ENCODE measurements around the gene ANKLE1. TPM values are rescaled to one million over a fixed set of nuclear protein-coding genes. Genes with fewer than 3 reads are reported as not detected.

Gene ANKLE1
- polyA plus RNA-seq (0.30 to 0.41 TPM (median 0.39 TPM) in 3 replicates), polyA minus RNA-seq (0.16 to 0.89 TPM (median 0.67 TPM) in 3 replicates)
- 0.14 TPM for polyA plus RNA-seq (2011; ENCODE audit: low read depth)
- 0.16 TPM in 2 replicates for polyA plus RNA-seq (2011; cell fraction: cytosol; rRNA removed)
- 1.4 and 1.6 TPM in 2 replicates for polyA plus RNA-seq (2011; cell fraction: nucleus; rRNA removed)
- polyA plus RNA-seq (2012; ENCODE audit: low replicate concordance), result 0.26 and 0.32 TPM in 2 replicates
- polyA minus RNA-seq (2011; cell fraction: cytosol; rRNA and poly(A)+ RNA removed), result not detected
- 0.32 and 0.85 TPM in 2 replicates for polyA minus RNA-seq (2011; cell fraction: nucleus; rRNA and poly(A)+ RNA removed)

- H3K9me1 ChIP-seq (ENCODE audit: control insufficient read depth, extremely low read depth, insufficient read depth, low read length), result no peaks in the 10 kb centered on the region
- H3K79me2 ChIP-seq (ENCODE audit: control insufficient read depth, insufficient read depth, low read length), result no peaks in the 10 kb centered on the region
- dilution Hi-C loops (cut with MboI; ENCODE audit: extremely low pct_ligation_motif_present, low sequenced_read_pairs), result no loop called here
- H3K27ac ChIP-seq (ENCODE audit: control insufficient read depth, insufficient read depth, low read length), result no peak within 1 kb of the TSS
- H3K36me3 ChIP-seq (ENCODE audit: control insufficient read depth in 2 of 2, extremely low read depth in 1 of 2, insufficient read depth in 2 of 2, low read length in 2 of 2), result peaks cover 3 to 10% of the 10 kb centered on the region in 2 experiments
- no peaks in the 10 kb centered on the region for H3K27me3 ChIP-seq (ENCODE audit: control insufficient read depth, extremely low read depth, insufficient read depth, low read length)
- FAIRE-seq (no peak), DNase-seq (ENCODE audit: low read depth, low spot score) (no peak)
- H4K20me1 ChIP-seq (ENCODE audit: control insufficient read depth, extremely low read depth, insufficient read depth, low read length), result no peaks in the 10 kb centered on the region
- peak within 1 kb of the TSS; percentile 28 for H3K9ac ChIP-seq (ENCODE audit: control insufficient read depth, extremely low read depth, insufficient read depth, low read length)
- TF ChIP-seq, protein P1, sequence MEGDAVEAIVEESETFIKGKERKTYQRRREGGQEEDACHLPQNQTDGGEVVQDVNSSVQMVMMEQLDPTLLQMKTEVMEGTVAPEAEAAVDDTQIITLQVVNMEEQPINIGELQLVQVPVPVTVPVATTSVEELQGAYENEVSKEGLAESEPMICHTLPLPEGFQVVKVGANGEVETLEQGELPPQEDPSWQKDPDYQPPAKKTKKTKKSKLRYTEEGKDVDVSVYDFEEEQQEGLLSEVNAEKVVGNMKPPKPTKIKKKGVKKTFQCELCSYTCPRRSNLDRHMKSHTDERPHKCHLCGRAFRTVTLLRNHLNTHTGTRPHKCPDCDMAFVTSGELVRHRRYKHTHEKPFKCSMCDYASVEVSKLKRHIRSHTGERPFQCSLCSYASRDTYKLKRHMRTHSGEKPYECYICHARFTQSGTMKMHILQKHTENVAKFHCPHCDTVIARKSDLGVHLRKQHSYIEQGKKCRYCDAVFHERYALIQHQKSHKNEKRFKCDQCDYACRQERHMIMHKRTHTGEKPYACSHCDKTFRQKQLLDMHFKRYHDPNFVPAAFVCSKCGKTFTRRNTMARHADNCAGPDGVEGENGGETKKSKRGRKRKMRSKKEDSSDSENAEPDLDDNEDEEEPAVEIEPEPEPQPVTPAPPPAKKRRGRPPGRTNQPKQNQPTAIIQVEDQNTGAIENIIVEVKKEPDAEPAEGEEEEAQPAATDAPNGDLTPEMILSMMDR (optimal IDR thresholded peaks at IDR 0.05 in 1 of 3, IDR thresholded peaks at IDR 0.05 in 1 of 3, conservative IDR thresholded peaks at IDR 0.05 in 1 of 3; ENCODE audit: extremely low read depth in 1 of 3, insufficient read depth in 2 of 3, low read length in 3 of 3), result no peak
- no peak for TF ChIP-seq EZH2 (IDR thresholded peaks at IDR 0.05; ENCODE audit: low read length)
- peak within 1 kb of the TSS; percentile 91 for H3K4me2 ChIP-seq (ENCODE audit: control insufficient read depth, extremely low read depth, insufficient read depth, low read depth, low read length)
- peak within 1 kb of the TSS; percentile 9 to 60 (median 44) for H3K4me3 ChIP-seq (ENCODE audit: control insufficient read depth in 2 of 3, extremely low read depth in 1 of 3, insufficient read depth in 2 of 3, low read depth in 1 of 3, low read length in 3 of 3)
- H3K4me1 ChIP-seq (ENCODE audit: control insufficient read depth, extremely low read depth, insufficient read depth, low read length), result peaks cover 6% of the 10 kb centered on the region
- no peaks in the 10 kb centered on the region for H3K9me3 ChIP-seq (ENCODE audit: control insufficient read depth, low read depth, low read length)
- peak within 1 kb of the TSS; percentile 78 for H2AFZ ChIP-seq (ENCODE audit: control insufficient read depth, low read length)
Measured at GRCh38 chr19:17281391-17282304, at the start of gene ANKLE1. Gene ANKLE1 (plus strand): TSS chr19:17281901. CDS start chr19:17281921, 20 bp downstream.

DNA sequence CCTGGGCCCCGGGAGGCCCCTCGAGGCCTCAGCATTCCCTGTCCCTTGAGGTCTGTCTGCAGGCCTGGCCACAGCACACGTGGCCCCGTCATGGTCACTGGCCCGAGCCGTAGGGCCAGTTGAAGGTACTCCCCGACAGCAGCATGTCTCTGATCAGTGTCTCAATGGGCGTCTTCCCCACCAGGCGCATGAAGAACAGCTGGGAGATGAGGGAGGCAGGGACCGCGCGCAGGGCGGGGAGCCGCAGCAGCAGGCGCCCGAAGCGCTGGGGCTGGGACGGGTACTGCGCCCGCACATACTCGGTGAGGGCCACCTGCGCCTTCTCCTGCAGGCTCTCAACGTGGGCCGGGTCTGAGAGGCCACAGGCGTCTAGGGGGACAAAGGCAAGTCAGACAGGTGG lies 49.4 kb upstream of the ANKLE1 start:
- H3K9ac ChIP-seq (ENCODE audit: control insufficient read depth, extremely low read depth, insufficient read depth, low read length), result no peak overlapping the region
- no peaks in the 10 kb centered on the region for H3K27me3 ChIP-seq (ENCODE audit: control insufficient read depth, extremely low read depth, insufficient read depth, low read length)
- no peaks in the 10 kb centered on the region for H3K9me3 ChIP-seq (ENCODE audit: control insufficient read depth, low read depth, low read length)
- H3K4me3 ChIP-seq (ENCODE audit: control insufficient read depth in 2 of 3, extremely low read depth in 1 of 3, insufficient read depth in 2 of 3, low read depth in 1 of 3, low read length in 3 of 3), result no peak overlapping the region
- TF ChIP-seq EZH2 (IDR thresholded peaks at IDR 0.05; ENCODE audit: low read length), result no peak
- TF ChIP-seq, protein P1 (optimal IDR thresholded peaks at IDR 0.05 in 1 of 3, IDR thresholded peaks at IDR 0.05 in 1 of 3, conservative IDR thresholded peaks at IDR 0.05 in 1 of 3; ENCODE audit: extremely low read depth in 1 of 3, insufficient read depth in 2 of 3, low read length in 3 of 3), result no peak
- H3K27ac ChIP-seq (ENCODE audit: control insufficient read depth, insufficient read depth, low read length), result no peak overlapping the region
- DNase-seq (ENCODE audit: low read depth, low spot score) (no peak), FAIRE-seq (no peak)
- H3K4me2 ChIP-seq (ENCODE audit: control insufficient read depth, extremely low read depth, insufficient read depth, low read depth, low read length), result no peak overlapping the region
- H4K20me1 ChIP-seq (ENCODE audit: control insufficient read depth, extremely low read depth, insufficient read depth, low read length), result peaks cover 4% of the 10 kb centered on the region
- H3K36me3 ChIP-seq (ENCODE audit: control insufficient read depth in 2 of 2, extremely low read depth in 1 of 2, insufficient read depth in 2 of 2, low read length in 2 of 2), result peaks cover 12 to 17% of the 10 kb centered on the region in 2 experiments
- H3K4me1 ChIP-seq (ENCODE audit: control insufficient read depth, extremely low read depth, insufficient read depth, low read length), result peaks cover 14% of the 10 kb centered on the region
- no peaks in the 10 kb centered on the region for H3K9me1 ChIP-seq (ENCODE audit: control insufficient read depth, extremely low read depth, insufficient read depth, low read length)
- peaks cover 28% of the 10 kb centered on the region for H3K79me2 ChIP-seq (ENCODE audit: control insufficient read depth, insufficient read depth, low read length)
- no peak overlapping the region for H2AFZ ChIP-seq (ENCODE audit: control insufficient read depth, low read length)
- dilution Hi-C loops (cut with MboI; ENCODE audit: extremely low pct_ligation_motif_present, low sequenced_read_pairs), result no loop called here
